Small intestine (tissue), 7 donors: ENCODE results near the gene TOM1L2. TPM values are rescaled to one million over a fixed set of nuclear protein-coding genes. Genes with fewer than 3 reads are reported as not detected.
A peak's percentile ranks its signal among the peaks of the same experiment; 100 is the strongest.

ENCODE experiments used
- DNase-seq, 2 donors: peaks; one replicate each; pipeline versions ENCODE4 v3.0.0 to v3.0.0-alpha.2; 2013
- FAIRE-seq: peaks from 2 replicates; lab custom pipeline; 2012; peaks lifted over from hg19 to GRCh38; lab: Jason Lieb, UNC
- H3K27ac ChIP-seq, 3 donors: one replicate each; pipeline ENCODE4 v1.5.1; 2013; ENCODE audit warnings: low read length in 2 of 3, mild to moderate bottlenecking in 2 of 3, control low read depth in 1 of 3, inconsistent platforms in 1 of 3, low read depth in 1 of 3, moderate library complexity in 1 of 3
- H3K27me3 ChIP-seq, 3 donors: one replicate each; pipeline ENCODE4 v1.6.1; 2013; ENCODE audit warnings: low read length in 3 of 3, inconsistent platforms in 1 of 3; ENCODE audit not compliant: control insufficient read depth in 3 of 3, insufficient read depth in 3 of 3
- H3K36me3 ChIP-seq, 3 donors: one replicate each; pipeline ENCODE4 v1.6.1; 2013; ENCODE audit warnings: low read length in 3 of 3, inconsistent platforms in 1 of 3, low read depth in 1 of 3, mild to moderate bottlenecking in 1 of 3, moderate library complexity in 1 of 3; ENCODE audit not compliant: control insufficient read depth in 3 of 3, insufficient read depth in 2 of 3
- H3K4me1 ChIP-seq, 3 donors: one replicate each; pipeline ENCODE4 v1.6.1; 2013; ENCODE audit warnings: low read length in 2 of 3, inconsistent platforms in 1 of 3, low read depth in 1 of 3, mild to moderate bottlenecking in 1 of 3, moderate library complexity in 1 of 3; ENCODE audit not compliant: control insufficient read depth in 3 of 3, insufficient read depth in 2 of 3
- H3K4me3 ChIP-seq, 3 donors: one replicate each; pipeline ENCODE4 v1.5.1; 2013; ENCODE audit warnings: low read length in 3 of 3, control low read depth in 1 of 3, inconsistent platforms in 1 of 3, low read depth in 1 of 3, mild to moderate bottlenecking in 1 of 3, moderate library complexity in 1 of 3
- H3K9me3 ChIP-seq, 2 donors: one replicate each; pipeline ENCODE4 v1.6.1; 2013; ENCODE audit warnings: low read depth in 1 of 2, low read length in 1 of 2; ENCODE audit not compliant: control insufficient read depth in 2 of 2, insufficient read depth in 1 of 2
- WGBS, 3 donors: extraction: QIAGEN DNeasy Blood & Tissue Kit; methylation state at CpG; one replicate each; pipeline ENCODE4 v1.1.7; 2013; 5-methylcytosine and 5-hydroxymethylcytosine counted together
- polyA plus RNA-seq, 4 donors: library from polyadenylated mRNA; stranded (reverse) in 3 of 4; unstranded in 1 of 4; fragments of 200-250 nt in 3 of 4; fragments of 120-200 nt in 1 of 4; gene quantifications; one replicate each; pipeline versions ENCODE4 v1.2.1 to v1.2.3, GENCODE V29; 2013
- donor health status: healthy with polysubstance abuse.
- donor health status: control.
- donor health status: control.
- donor health status: Bipolar disorder and iron deficiency.
- donor health status: healthy.

The TOM1L2 gene
- polyA plus RNA-seq, 4 donors: 14.3 to 26.6 (median 24.7) TPM

DNA sequence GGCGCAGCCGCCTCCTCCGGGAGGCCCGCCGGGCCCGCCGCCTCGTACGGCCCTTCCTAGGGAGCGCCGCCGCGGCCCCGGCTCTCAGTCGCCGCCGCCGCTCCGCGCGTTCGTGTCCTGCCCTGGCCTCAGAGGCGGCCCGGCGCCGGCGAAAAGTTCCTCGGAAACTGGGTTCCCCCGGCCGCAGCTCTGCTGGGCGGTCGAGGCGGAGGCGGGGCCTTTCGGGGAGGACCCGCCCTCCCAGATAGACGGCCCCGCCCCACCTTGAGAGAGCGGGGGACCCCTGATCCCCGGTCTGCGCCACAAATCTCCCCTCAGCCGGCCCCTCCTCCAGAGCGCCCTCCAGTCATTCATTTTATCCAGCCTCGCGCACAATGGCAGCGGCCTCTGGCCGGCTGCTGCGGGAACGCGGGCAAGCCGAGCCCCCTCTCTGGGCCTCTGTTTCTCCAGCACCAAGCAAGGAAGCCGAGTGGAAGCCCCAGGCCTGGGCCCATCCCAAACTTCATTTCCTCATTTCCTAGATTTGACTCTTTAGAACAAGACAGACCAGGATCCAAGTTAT lies 135.3 kb downstream of the TOM1L2 start, which contains the start of gene SREBF1:
TSS of gene SREBF1 (minus strand) at position 169 of the 562 bp plus-strand sequence. CDS start 169 bp downstream, outside the sequence.
- H3K4me3 ChIP-seq: peak within 1 kb of the TSS; percentile 74 to 94 (median 82)
- H3K4me1 ChIP-seq: peaks cover 8 to 63% (median 11%) of the 10 kb centered on the region in 3 donors
- H3K27ac ChIP-seq: peak within 1 kb of the TSS; percentile 99 to 100 (median 99)
- H3K27me3 ChIP-seq: no peaks in the 10 kb centered on the region
- 0 to 2% (median 1%) methylated on average over 43 to 52 of the region's 52 CpGs for WGBS, 3 donors
- no peaks in the 10 kb centered on the region for H3K9me3 ChIP-seq
- DNase-seq: peak; percentile 72 to 88
- no peak for FAIRE-seq
- peaks cover 0 to 25% (median 2%) of the 10 kb centered on the region in 3 donors for H3K36me3 ChIP-seq

DNA sequence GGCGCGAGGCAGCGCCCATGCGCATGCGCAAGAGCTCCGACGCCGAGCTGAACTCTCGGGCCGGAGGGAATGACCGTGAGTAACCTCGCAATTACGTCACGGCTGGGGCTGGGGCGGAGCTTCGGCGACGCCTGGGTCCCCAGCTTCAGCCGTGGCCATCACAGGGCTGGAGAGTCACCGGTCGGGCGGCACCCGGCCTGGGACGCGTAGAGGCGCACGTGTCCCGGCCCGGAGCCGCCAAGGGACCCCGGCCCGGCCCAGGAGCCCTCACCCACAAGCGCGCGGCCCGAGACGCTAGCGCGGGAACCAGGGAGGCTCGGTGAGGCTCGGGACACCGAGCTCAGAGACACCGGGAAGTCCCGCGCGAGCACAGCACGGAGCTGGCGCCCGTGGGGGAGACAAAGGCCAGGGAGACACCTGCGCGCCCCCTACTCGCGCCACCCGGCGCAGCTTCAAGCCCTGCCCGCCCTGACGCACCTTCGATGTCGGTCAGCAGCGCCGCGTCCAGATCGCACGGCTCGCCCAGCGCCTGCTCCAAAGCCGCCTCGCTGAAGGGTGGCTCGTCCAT lies 135.9 kb downstream of the TOM1L2 start:
- peak overlapping the region; percentile 99 to 100 (median 99) for H3K27ac ChIP-seq
- H3K4me3 ChIP-seq: peak overlapping the region; percentile 74 to 94 (median 82)
- H3K27me3 ChIP-seq: no peaks in the 10 kb centered on the region
- no peaks in the 10 kb centered on the region for H3K9me3 ChIP-seq
- WGBS, 3 donors: 0% methylated on average over 45 to 69 of the region's 69 CpGs
- peaks cover 0 to 30% (median 2%) of the 10 kb centered on the region in 3 donors for H3K36me3 ChIP-seq
- FAIRE-seq (no peak), DNase-seq (peak; percentile 97 to 100)
- H3K4me1 ChIP-seq: peaks cover 8 to 68% (median 11%) of the 10 kb centered on the region in 3 donors

- Histone ChIP-seq H3K4me3 (peak overlapping the region in 2 of 3 donors; percentile 47 to 82), H3K4me1 (peaks cover 8 to 68% (median 9%) of the 10 kb centered on the region in 3 donors), H3K9me3 (no peaks in the 10 kb centered on the region), H3K36me3 (peaks cover 0 to 38% (median 2%) of the 10 kb centered on the region in 3 donors), H3K27ac (peak overlapping the region; percentile 89 to 99 (median 99)), H3K27me3 (no peaks in the 10 kb centered on the region)
- DNase-seq (no peak), FAIRE-seq (no peak)
- 25 to 27% (median 25%) methylated on average over 25 of the region's 25 CpGs for WGBS, 3 donors
These were observed 136.6 kb downstream of the TOM1L2 start for GRCh38 chr17:17835415-17836249.

DNA sequence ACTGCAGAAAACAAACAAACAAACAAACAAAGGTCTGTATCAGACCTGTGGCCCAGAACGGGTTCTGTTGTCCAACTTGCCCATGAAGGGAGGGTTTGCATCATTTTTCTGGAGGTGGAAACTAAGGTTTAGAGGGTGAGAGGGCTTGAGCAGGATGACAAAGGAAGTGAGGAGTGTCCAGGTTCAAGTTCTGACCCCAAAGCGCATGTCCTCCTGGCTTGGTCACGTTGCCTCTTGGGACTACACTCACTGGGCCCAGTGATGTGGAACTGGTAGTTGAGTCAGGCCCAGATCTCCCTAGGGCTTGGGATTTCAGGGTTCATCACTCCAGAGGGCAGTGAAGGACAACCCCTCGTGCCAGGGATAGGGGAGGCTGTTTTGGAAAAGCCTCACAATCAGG lies 137.2 kb downstream of the TOM1L2 start:
- Histone ChIP-seq H3K4me1 (peaks cover 8 to 68% (median 15%) of the 10 kb centered on the region in 3 donors), H3K27me3 (no peaks in the 10 kb centered on the region), H3K27ac (peak overlapping the region; percentile 32 to 99 (median 99)), H3K9me3 (no peaks in the 10 kb centered on the region), H3K4me3 (peak overlapping the region in 2 of 3 donors; percentile 47 to 82), H3K36me3 (peaks cover 0 to 41% (median 2%) of the 10 kb centered on the region in 3 donors)
- no peak for FAIRE-seq
- peak in 1 of 2 donors; percentile 33 for DNase-seq
- 69 to 77% (median 69%) methylated on average over 4 of the region's 4 CpGs for WGBS, 3 donors

GRCh38 chr17:17833658-17834357 lies 138.4 kb downstream of the TOM1L2 start:
- H3K27ac ChIP-seq: no peak overlapping the region
- peaks cover 0 to 47% (median 2%) of the 10 kb centered on the region in 3 donors for H3K36me3 ChIP-seq
- H3K27me3 ChIP-seq: no peaks in the 10 kb centered on the region
- no peak for FAIRE-seq
- no peak for DNase-seq
- no peaks in the 10 kb centered on the region for H3K9me3 ChIP-seq
- WGBS, 3 donors: 73 to 79% (median 76%) methylated on average over 8 of the region's 8 CpGs
- peaks cover 8 to 60% (median 15%) of the 10 kb centered on the region in 3 donors for H3K4me1 ChIP-seq
- H3K4me3 ChIP-seq: no peak overlapping the region

GRCh38 chr17:17832032-17832363 lies 140.2 kb downstream of the TOM1L2 start:
- DNase-seq (no peak), FAIRE-seq (no peak)
- Histone ChIP-seq H3K9me3 (no peaks in the 10 kb centered on the region), H3K27me3 (no peaks in the 10 kb centered on the region), H3K4me1 (peaks cover 2 to 44% (median 11%) of the 10 kb centered on the region in 3 donors), H3K27ac (peak overlapping the region in 2 of 3 donors; percentile 24 to 42), H3K4me3 (no peak overlapping the region), H3K36me3 (peaks cover 0 to 65% (median 2%) of the 10 kb centered on the region in 3 donors)
- WGBS, 3 donors: 82 to 95% (median 88%) methylated on average over 2 of the region's 2 CpGs

DNA sequence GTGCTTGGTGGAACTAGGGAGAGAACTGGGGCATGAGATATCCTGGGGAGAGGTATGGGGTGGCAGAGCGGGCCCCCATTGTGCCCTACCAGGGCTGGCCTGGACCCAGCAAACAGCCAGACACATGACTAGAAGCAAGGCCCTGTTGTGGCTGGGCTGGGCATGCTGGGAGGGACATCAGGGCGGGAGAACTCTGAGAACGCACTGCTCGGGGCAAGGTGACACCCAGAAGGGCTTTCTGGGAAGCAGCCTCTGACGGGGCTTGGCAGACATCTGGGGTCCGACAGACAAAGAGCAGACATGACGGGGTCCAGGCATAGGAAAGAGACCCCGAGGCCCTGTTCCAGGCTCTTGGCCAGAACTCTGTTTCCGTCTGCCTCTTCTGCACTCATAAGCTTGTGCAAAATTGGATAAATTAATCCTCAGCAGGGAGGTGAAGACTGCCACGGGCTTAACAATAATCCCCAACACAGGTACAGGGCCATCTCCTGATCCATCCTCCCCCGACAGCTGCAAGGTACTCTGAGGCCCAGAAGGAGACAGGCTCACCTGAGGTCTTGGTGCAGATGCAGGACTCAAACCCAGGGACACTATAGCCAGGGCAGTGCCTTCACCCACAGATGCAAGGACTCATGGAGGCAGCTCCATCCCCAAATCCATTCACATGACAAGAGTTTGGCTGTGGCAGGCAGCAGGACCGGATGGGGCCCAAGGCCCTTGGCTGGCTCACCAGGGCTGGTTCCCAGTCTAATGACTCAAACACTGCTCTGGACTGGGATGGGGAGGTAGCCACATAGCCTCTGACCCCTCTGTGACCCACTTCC lies 140.8 kb downstream of the TOM1L2 start:
- Histone ChIP-seq H3K36me3 (peaks cover 0 to 71% (median 2%) of the 10 kb centered on the region in 3 donors), H3K27ac (peak overlapping the region in 2 of 3 donors; percentile 32 to 42), H3K9me3 (no peaks in the 10 kb centered on the region), H3K27me3 (no peaks in the 10 kb centered on the region), H3K4me1 (peaks cover 2 to 47% (median 11%) of the 10 kb centered on the region in 3 donors), H3K4me3 (no peak overlapping the region)
- DNase-seq (no peak), FAIRE-seq (no peak)
- 82 to 85% (median 85%) methylated on average over 12 of the region's 12 CpGs for WGBS, 3 donors
